Ishikawa (cell line): Measurements from ENCODE around the gene BAG1.

Experiments
- CEBPB ChIP-seq: IDR thresholded peaks from 2 replicates; pipeline ENCODE4 v1.6.1; 2012
- CREB1 ChIP-seq: IDR thresholded peaks from 2 replicates; pipeline ENCODE4 v1.6.1; 2012; ENCODE audit warnings: low read depth
- EGR1 ChIP-seq: IDR thresholded peaks from 2 replicates; pipeline ENCODE4 v1.6.1; 2012
- EP300 ChIP-seq: IDR thresholded peaks from 2 replicates; pipeline ENCODE4 v1.6.1; 2012; ENCODE audit warnings: borderline replicate concordance
- FOXM1 ChIP-seq: IDR thresholded peaks from 2 replicates; pipeline ENCODE4 v1.6.1; 2012; ENCODE audit warnings: low read depth, borderline replicate concordance
- NFIC ChIP-seq: IDR thresholded peaks from 2 replicates; pipeline ENCODE4 v1.6.1; 2012
- RAD21 ChIP-seq: IDR thresholded peaks from 2 replicates; pipeline ENCODE4 v1.6.1; 2012; ENCODE audit warnings: low read depth
- TAF1 ChIP-seq: IDR thresholded peaks from 2 replicates; pipeline ENCODE4 v1.6.1; 2012; ENCODE audit warnings: low read depth, mild to moderate bottlenecking
- TCF12 ChIP-seq: IDR thresholded peaks from 2 replicates; pipeline ENCODE4 v1.6.1; 2012; ENCODE audit warnings: low read depth
- TEAD4 ChIP-seq: IDR thresholded peaks from 2 replicates; pipeline ENCODE4 v1.6.1; 2012
- USF1 ChIP-seq: IDR thresholded peaks from 2 replicates; pipeline ENCODE4 v1.6.1; 2012
- YY1 ChIP-seq: IDR thresholded peaks from 2 replicates; pipeline ENCODE4 v1.6.1; 2012; ENCODE audit warnings: low read depth
- ZBTB7A ChIP-seq: IDR thresholded peaks from 2 replicates; pipeline ENCODE4 v1.6.1; 2012; ENCODE audit warnings: low read depth
- TF ChIP-seq, protein P1 (sequence below): IDR thresholded peaks from 2 replicates; pipeline ENCODE4 v1.6.1; 2012
- TF ChIP-seq, protein P2 (sequence below): IDR thresholded peaks from 2 replicates; pipeline ENCODE4 v1.6.1; 2012; ENCODE audit warnings: low read depth, mild to moderate bottlenecking

The BAG1 gene

DNA sequence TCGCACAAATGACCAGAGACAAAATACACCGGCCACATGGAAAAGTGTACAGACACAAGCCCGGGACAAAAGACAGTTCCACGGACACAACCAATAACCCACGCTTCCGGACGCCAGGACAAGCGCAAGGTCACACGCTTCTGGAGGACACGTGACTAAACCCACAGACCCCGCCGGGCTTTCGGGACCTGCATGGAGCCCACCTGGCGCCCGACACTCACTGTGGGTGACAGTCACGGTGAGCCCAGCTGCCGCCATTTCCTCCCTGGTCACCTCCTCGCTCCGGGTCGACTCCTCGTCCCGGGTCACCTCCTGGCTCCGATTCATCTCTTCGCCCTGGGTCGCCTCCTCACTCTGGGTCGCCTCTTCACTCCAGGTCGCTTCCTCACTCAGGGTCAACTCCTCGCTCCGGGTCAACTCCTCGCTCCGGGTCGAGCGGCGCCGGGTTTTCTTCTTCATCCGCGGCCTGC is 470 bp downstream of the BAG1 start:
- TF ChIP-seq EP300 (no peak), FOXM1 (no peak), EGR1 (no peak), CEBPB (no peak), USF1 (peak; percentile 84), YY1 (peak; percentile 79), ZBTB7A (no peak), TAF1 (no peak)
- TF ChIP-seq, protein P1, sequence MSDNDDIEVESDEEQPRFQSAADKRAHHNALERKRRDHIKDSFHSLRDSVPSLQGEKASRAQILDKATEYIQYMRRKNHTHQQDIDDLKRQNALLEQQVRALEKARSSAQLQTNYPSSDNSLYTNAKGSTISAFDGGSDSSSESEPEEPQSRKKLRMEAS, result peak; percentile 57; the same call in 1 of the 2 replicates

- no peak for TF ChIP-seq TEAD4
- no peak for TF ChIP-seq NFIC
- no peak for TF ChIP-seq USF1
- TF ChIP-seq EP300, result no peak
- TF ChIP-seq, protein P1, result peak; percentile 81
Observed at GRCh38 chr9:33263131-33264002, 1.1 kb downstream of the BAG1 start.

- TF ChIP-seq CEBPB (no peak), TAF1 (no peak), USF1 (no peak), CREB1 (no peak), YY1 (no peak), EGR1 (no peak), EP300 (no peak), TEAD4 (no peak), FOXM1 (no peak), ZBTB7A (no peak), NFIC (no peak), TCF12 (no peak), RAD21 (no peak)
- TF ChIP-seq, protein P2, sequence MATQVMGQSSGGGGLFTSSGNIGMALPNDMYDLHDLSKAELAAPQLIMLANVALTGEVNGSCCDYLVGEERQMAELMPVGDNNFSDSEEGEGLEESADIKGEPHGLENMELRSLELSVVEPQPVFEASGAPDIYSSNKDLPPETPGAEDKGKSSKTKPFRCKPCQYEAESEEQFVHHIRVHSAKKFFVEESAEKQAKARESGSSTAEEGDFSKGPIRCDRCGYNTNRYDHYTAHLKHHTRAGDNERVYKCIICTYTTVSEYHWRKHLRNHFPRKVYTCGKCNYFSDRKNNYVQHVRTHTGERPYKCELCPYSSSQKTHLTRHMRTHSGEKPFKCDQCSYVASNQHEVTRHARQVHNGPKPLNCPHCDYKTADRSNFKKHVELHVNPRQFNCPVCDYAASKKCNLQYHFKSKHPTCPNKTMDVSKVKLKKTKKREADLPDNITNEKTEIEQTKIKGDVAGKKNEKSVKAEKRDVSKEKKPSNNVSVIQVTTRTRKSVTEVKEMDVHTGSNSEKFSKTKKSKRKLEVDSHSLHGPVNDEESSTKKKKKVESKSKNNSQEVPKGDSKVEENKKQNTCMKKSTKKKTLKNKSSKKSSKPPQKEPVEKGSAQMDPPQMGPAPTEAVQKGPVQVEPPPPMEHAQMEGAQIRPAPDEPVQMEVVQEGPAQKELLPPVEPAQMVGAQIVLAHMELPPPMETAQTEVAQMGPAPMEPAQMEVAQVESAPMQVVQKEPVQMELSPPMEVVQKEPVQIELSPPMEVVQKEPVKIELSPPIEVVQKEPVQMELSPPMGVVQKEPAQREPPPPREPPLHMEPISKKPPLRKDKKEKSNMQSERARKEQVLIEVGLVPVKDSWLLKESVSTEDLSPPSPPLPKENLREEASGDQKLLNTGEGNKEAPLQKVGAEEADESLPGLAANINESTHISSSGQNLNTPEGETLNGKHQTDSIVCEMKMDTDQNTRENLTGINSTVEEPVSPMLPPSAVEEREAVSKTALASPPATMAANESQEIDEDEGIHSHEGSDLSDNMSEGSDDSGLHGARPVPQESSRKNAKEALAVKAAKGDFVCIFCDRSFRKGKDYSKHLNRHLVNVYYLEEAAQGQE, result no peak
- TF ChIP-seq, protein P1, result no peak
Observed at GRCh38 chr9:33260372-33260771, 4.1 kb downstream of the BAG1 start.

DNA sequence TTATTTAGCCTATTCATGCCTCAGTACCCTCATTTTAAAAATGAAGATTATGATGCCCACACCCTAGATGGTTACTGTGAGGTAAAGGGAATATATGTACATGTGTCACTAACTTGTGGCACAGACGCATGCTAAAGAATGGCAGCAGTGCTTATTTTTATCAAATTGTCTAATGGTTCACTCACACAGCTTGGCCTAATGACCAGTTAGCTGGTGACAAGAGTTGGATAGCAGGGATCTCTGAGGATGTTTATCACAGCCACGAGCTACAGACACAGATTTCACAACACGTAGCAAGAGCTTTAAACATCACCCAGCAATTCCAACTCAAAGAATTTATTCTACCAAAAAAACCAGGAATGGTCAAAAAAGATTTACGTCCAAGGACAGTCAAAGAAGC is 7.2 kb downstream of the BAG1 start:
- no peak for TF ChIP-seq TEAD4
- TF ChIP-seq, protein P1, result no peak
- TF ChIP-seq CEBPB, result no peak
- no peak for TF ChIP-seq NFIC
- no peak for TF ChIP-seq EP300
- TF ChIP-seq FOXM1, result no peak
- TF ChIP-seq ZBTB7A, result no peak
- TF ChIP-seq CREB1, result no peak
- no peak for TF ChIP-seq RAD21
- TF ChIP-seq YY1, result no peak
- TF ChIP-seq TCF12, result no peak
- no peak for TF ChIP-seq USF1
- TF ChIP-seq TAF1, result no peak
- TF ChIP-seq, protein P2, result no peak
- no peak for TF ChIP-seq EGR1
